Posterior vena cava (tissue), 2 donors: ENCODE measurements around the gene WSCD2. TPM values are rescaled to one million over a fixed set of nuclear protein-coding genes. Genes with fewer than 3 reads are reported as not detected.

Source experiments
- DNase-seq: peaks from one replicate; pipeline ENCODE4 v3.0.0-alpha.2; 2020; ENCODE audit warnings: low spot score
- intact Hi-C, 2 donors: fragments of 100-400 bp; cut with DNase I; formaldehyde crosslinking; loops; one replicate each; pipeline versions ENCODE4 v1.14.1 to v1.14.2; 2022 to 2023
- total RNA-seq, 2 donors: library from RNA; stranded (reverse); fragmentation: NEBNext Ultra II Directional; extraction: Animal tissue kit (Norgen Biotek cat#: 25700); gene quantifications; one replicate each; pipeline ENCODE4 v1.2.1, GENCODE V29; 2021
- donor health status: DM: yes; HTN: yes; CAD: no.
- donor health status: DM: yes; HTN: yes; CAD: no.

Gene WSCD2
- total RNA-seq, 2 donors from 2014 or later, result 9.3 to 17.8 TPM

DNA sequence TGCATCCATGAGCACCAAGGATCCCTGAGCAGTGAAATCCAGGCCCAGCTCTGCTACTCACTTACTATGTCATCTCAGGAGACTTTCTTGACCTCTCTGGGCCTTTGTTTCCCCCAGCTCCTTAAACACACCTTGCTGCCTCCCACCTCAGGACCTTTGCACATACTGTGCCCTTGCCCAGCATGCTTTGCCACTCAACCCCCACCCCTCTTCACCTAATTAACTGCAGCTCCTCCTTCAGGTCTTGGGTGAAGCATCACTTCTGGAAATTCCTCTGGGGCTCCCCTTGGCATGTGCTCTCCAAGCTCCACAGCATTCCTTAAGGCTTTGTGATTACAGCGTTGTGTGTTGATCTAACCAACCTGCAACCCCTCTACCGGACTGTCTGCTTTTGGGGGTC is 15.9 kb downstream of the WSCD2 start:
- no peak for DNase-seq
- intact Hi-C loops, result no loop called here

DNA sequence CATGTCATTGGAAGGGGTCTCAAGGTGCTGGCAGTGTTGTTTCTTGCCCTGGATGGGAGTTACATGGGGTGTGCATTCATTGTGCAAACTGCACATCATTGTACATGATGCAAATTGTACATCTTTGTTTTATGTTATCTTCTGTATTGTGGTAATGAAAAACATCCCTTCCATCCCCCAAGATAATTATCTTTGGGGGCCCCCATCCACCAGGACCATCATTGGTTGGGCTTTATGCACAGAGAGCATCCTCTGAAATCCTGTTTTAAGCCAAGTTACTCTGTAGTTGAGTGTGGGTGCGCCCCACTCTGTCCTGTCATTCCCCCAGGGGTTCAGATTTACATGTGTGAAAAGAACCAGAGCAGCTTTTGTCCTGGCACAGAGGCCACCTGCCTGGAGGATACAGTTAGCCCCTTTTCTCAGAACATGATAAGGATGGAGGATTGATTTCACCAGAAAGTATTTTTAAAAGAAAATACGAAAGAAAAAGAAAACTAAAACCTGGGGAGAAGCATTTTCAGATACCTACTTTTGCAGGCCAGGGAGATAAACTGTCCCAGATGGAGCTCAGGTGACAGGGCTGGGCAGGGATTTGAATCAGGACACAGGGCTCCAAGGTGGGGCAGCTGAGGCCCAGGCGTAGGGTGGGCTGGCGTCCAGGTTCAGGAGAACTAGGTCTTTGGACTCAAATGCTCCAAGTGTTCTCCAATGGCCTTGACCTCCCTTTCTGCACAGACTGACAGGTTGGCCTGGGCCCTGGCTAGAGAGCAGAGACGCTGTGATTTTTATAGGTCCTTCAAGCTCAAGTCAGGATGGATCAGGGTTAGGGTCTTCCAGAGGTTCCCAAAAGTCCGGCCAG is 17.2 kb downstream of the WSCD2 start:
- intact Hi-C loops, result no loop called here

DNA sequence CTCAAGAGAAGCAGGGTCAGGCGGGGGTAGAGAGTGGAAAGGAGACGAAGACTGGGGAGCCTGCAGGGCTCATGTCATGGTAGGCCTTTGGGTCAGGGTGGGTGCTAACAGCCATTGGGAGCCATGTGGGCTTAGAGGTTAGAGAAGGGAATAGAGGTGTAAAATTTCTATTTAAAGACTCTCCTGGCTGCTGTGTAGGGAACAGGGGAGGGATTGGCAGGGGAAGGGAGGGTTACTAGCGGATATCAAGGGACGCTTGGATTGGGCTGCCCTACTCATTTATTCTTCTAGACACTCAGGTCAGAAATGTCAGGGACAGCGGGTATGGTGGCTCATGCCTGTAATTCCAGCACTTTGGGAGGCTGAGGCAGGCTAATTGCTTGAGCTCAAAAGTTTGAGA is 18.2 kb downstream of the WSCD2 start:
- no peak for DNase-seq
- intact Hi-C loops, result no loop called here

More for the DNA sequence above, 17.2 kb downstream of the WSCD2 start:
- no peak for DNase-seq

DNA sequence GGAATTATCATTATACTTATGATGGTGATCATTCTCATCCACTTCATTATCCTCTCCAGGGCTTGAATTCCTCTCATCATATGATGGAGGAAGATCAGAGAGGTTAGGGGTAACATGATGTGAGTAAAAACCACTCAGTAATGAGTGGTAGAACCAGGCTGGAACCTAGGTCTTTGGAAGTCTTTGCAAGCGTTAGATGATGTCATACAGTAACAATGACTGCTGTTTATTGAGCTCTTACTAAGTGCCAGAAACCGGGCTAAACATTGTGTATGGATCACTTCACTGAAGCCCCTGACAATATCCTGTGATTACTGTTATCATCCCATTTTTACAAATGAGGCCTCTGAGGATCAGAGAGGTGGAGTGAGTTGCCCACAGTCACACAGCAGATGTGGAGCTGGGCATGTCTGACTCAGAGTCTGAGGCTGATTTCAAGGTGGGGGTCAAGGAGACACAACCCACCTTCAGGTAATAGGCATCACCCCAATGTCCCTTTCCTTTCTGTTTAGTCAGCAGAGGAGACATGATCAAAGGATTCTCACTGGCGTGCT is 19.5 kb downstream of the WSCD2 start:
- intact Hi-C loops, result no loop called here

DNA sequence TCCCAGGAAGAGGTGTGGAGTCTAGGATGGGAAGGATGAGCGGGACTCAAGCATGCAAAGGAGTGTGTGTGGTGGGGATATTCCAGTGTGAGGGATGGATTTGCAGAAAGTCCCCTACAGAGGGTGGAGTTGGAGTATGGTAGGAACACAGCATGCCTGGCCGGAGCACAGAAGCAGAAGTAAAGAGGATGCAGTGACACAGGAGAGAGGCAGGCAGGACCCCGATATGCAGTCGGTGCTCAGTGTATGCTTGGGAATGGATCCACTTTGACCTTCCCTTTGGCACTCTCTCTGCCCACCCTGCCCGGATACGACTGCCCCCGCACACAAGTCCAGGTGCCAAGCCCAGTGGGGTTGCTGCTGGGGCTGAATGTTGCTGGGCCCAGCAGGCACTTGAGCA is 21.3 kb downstream of the WSCD2 start:
- DNase-seq, result no peak
- intact Hi-C loops, result no loop called here

More for the DNA sequence above, 19.5 kb downstream of the WSCD2 start:
- DNase-seq, result no peak

DNA sequence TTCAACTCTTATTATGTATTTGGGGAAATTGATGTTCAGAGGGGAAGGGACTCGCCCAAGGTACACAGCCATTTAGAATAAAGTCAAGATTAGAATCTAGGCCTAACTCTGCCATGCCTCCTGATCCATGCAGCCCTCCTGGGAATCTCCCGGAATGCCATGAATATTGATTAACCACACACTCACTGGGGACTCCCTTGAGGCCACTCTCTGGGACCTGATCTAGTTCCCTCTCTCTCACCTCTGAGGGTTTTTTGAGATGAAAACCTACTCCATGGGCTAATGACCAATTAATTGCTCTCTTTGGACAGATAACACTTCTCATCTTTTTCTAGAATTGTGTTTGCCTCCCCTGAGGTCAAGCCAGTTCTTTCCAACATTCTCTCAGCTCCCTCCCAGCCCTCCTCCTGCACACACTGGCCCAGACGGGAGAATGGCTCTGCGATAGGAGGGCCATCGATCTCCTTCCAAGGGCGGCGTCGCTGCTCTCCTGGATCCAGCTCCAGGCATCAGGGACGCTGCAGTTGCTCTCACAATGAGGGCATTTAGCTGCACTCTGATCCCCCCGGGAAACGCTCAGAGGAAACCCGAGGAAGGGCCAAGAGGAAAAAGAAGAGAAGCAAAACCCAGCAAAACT is 22.6 kb downstream of the WSCD2 start:
- intact Hi-C loops, result no loop called here
- DNase-seq, result peak; percentile 52

DNA sequence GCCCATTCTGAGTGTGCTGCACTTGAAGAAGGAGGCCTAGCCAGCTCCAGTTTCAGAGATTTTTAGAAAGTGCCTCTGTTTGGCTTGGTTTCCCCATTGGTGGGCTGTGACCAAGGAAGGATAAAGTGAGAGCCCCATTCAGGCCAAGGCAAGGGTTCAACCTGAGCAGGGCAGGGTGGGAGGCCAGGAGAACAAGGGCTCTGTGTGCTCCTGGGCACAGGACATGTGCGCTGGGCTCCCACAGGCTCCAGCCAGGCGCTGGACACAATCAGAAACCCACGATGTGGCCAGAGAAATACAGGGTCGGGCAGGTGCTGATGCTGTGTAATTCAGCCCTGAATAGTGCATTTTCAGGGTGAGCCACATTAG is 23.1 kb downstream of the WSCD2 start:
- intact Hi-C loops, result no loop called here

DNA sequence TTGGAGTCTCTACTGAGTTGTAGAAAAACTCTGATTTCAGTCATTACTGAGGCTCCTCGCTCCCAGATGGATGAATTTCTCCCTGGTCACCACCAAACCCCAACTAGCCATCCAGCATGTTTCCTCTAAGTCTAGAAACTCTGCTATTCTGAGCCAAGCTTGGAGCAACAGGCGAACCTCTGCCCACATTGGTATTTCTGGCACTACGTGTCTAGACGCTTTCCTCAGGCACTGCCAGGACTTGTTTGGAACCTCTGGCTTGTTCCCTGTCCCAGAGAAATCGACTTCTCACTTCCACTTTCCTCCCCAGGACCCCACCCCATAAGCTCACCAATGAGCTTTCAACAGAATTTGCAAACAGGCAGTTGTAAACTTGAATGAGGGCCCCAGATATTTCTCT is 27.6 kb downstream of the WSCD2 start:
- DNase-seq, result peak; percentile 41
- intact Hi-C loops, result no loop called here

More for the DNA sequence above, 23.1 kb downstream of the WSCD2 start:
- peak; percentile 68 for DNase-seq

DNA sequence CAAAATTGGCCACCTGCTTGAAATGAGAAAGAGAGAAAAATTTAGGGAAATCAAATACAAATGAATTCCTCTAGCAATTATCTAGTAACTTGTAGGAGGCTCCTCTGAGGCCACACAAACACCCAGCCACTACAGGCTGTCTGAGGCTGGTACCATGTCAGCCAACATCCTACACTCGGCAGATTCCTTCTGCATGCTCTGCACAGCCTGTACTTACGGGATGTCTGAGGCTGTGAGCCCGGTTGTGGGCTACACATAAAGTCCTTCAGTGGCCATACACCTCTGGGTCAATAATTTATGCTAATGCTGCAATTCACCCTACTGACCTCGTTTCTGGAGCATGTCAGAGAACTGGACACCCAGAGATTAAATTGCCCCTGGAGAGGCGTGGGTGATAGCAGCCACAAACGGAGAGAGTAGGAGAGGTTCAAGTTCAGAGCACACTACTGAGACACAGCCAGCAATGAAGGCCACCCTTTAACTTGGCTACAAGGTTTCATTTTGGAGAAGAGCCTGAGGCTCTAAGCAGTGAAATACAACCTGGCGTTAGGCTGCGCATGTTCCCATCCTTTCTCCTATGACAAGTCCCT is 28.9 kb downstream of the WSCD2 start:
- peak; percentile 20 for DNase-seq
- intact Hi-C loops, result no loop called here

DNA sequence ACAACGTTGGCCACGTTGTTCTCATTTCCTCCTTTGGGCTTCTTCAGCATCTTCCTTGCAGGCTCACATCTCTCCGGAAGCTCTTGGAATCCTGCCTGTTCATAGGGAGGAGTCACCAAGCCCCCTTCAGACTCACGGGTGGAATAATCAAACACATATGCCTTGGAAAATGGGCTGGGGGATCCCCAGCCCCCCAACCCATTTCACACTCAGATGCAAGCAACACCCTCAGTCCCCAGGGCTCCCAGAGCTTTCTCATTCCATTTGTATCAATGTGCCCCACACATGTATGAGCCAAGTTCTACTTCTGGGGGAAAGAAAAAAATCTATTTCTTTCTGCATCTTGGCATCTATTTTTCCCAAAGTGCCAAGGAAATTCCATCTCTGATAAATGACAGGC is 33.1 kb downstream of the WSCD2 start:
- peak; percentile 2 for DNase-seq
- intact Hi-C loops, result no loop called here

DNA sequence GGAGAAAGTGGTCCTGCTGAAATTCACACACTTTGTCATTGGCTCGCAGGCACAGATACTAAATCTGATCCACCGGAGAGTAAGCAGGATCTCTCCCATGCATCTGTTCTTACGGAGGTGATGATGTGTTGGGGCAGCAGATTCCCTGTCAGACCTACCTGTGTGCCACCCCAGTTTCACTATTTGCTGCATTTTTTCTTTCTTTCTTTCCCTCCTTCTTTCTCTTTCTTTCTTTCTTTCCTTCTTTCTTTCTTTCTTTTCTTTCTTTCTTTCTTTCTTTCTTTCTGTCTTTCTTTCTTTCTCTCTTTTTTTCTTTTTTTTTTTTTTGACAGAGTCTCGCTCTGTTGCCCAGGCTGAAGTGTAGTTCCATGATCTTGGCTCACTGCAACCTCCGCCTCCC is 37.4 kb downstream of the WSCD2 start:
- intact Hi-C loops, result no loop called here
- no peak for DNase-seq

DNA sequence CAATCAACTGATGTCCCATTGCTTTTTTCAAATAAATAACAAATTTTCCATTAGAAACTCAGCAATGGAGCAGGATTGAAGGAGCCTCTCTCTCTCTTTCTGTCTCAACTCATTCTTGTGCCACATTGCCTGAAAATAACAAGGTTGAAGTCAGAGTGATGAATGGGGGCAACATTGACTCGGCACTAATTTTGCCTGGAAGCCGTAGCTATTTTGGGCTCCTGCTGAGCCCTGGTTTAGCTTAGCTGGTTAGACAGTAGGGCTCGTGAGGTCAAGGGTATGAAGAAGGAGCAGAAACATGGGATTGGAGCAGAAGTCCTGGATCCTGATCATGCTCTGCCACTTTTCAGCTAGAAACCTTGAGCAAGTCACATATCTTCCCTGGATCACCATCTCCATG is 38.9 kb downstream of the WSCD2 start:
- DNase-seq, result no peak
- intact Hi-C loops, result no loop called here

DNA sequence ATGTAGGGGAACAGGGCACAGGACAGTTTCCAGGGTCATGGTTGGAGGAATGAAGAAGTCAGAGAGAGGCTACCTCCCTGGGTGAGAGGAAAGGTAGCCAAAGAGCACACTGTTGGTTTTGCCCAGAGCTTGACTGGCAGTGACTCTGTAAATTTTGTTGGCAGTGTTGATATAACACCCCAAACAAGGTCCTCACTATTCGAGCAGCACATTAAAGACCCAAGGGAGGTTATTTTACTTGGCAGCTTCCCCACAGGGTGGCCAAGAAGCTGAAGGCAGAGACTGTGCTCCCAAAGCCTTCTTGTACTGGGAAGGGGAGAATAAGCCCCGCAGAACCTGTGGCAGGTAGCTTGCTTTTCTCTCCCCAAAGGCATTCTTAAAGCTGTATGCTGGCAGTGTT is 40.6 kb downstream of the WSCD2 start:
- DNase-seq, result no peak
- intact Hi-C loops, result no loop called here

DNA sequence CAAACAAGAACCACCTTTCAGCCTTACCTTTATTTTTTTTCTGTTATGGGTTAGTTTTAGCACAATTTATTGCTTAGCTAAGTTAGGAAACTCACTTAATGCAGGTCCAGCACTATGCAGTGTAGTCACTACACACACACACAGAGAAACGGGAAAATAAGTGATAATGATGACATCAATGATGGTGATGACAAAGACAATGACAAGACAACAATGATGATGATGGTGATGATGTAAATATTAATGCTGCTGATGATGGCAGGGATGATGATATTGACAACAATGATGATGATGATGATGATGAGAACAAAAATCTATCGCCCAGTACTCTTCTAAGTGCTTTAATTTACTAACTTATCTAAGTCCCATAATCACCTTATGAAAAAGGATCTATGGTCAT is 41.1 kb downstream of the WSCD2 start:
- intact Hi-C loops, result no loop called here
- no peak for DNase-seq

DNA sequence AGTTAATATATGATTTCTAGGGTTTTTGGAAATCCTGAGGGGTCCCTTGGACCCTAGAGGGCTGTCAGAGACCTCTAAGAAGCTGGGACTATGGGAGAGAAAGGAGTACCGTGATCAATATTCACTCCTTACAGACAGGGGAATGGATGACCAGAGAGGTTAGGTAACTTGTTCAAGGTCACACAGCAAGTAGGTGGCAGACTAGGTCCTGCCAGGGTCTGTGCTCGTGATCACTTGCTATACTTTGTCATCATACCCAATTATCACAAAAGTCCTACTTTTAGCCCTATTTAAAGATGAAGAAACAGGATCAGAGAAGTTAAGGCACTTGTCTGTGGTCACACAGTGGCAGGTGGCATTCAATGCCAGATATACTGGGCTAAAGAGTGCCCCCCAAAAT is 42.9 kb downstream of the WSCD2 start:
- intact Hi-C loops, result no loop called here
- DNase-seq, result no peak

DNA sequence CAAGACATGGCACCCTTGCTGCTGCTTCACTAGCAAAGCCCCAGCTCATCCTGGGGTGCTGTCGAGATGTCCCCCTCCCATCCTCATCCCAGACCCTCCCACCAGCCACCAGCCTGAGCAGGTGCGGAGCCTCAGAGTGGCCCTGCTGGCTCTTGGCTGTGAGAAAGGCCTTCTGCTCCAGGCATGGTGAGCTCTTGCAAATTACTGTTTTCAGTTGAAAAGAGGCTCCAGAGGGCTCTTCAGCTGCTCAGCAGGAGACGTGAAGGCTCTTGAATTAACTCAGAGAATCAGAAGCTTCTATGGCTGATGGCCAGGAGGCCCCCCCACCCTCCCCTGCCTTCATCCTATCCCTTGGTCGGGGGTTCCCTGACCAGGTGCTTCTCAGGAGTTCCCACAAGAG is 44.1 kb downstream of the WSCD2 start:
- DNase-seq, result no peak
- intact Hi-C loops, result no loop called here

DNA sequence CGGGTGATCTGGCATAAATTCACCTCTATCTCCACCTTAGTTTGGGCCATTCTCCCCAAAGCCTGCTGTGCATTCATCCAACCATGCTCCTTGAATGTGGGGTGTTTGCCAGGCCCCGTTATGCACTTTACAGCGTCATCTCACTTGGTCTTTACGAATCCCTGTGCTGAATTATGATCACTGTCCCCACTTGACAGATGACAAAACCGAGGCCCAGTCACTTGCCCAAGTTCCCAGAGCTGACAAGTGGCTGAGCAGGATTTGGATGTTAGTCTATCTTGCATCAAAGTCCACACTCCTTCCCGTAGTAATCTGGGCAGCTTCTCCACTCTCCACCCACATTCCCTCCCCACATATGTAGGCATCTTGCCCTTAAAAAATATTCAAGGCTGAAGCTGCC is 44.8 kb downstream of the WSCD2 start:
- intact Hi-C loops, result no loop called here
- no peak for DNase-seq

DNA sequence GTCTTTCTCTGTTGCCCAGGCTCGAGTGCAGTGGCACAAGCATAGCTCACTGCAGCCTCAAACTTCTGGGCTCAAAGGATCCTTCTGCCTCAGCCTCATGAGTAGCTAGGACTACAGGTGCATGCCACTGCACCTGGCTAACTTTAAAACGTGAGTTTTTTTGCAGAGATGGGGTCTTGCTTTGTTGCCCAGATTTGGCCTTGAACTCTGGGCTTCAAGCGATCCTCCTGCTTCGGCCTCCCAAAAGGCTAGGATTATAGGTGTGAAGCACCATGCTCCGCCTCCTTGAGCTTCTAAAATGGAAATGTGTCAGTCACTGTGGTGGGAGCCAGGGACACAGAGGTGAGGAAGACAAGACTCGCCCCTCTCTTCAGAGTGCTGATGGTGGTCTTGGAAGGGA is 45.6 kb downstream of the WSCD2 start:
- DNase-seq, result no peak
- intact Hi-C loops, result loop anchor here in 1 of 2 donors (5.0 kb wide), 1 partner anchor 713 kb away; no protein-coding TSS in a partner anchor

DNA sequence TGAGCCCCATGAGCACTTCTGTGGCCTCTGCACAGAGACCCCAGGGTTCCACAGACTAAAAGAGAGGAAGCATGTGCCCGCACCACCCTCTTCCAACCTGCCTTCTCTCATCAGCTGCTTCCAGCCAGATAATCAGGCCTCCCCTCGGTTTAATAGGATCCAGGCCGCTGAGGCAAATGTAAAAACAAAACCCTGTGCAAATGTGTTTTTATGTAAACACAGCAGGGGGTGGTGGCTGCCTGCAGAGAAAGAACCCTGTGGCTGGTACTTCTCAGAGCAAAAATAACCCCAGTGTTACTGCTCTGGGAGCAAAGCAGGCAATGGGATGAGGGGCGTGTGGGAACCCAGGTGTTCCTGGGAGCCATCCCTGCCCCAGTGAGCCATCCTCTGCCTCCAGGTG is 46.2 kb downstream of the WSCD2 start:
- intact Hi-C loops, result loop anchor here in 1 of 2 donors (5.0 kb wide), 1 partner anchor 712 kb away; no protein-coding TSS in a partner anchor
- DNase-seq, result no peak

DNA sequence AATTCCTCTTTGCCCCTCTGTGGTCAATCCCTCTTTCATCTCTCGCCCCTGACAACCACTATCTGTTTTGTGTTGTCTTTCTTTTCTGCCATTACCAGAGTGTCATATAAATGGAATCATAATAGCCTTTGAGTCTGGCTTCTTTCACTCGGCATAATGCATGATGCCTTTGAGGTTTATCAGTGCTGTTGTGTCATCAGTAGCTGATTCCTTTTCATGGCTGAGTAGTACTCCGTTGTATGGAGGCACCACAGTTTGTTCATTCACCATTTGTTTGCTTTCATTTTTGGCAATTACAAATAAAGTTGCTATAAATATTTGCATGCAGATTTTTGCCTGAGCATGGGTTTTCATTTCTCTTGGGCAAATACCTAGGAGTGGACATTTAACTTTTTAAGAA is 47.2 kb downstream of the WSCD2 start:
- DNase-seq, result no peak

More for the DNA sequence above, 47.2 kb downstream of the WSCD2 start:
- intact Hi-C loops, result loop anchor here in 1 of 2 donors (5.0 kb wide), 1 partner anchor 711 kb away; no protein-coding TSS in a partner anchor
